Upper lobe of left lung (tissue), 6 donors: ENCODE results near the gene NF2. TPM values are rescaled to one million over a fixed set of nuclear protein-coding genes. Genes with fewer than 3 reads are reported as not detected.
"Not testable (repeated sequence)": the region's sequence is repeated elsewhere in the genome, so short reads cannot be mapped to it uniquely, and the experiment has no call there.

ENCODE experiments used
- ATAC-seq, 2 donors: fragments of 200-7000 bp; cut with Tn5 transposase; one replicate each; pipeline ENCODE4 v1.9.1; 2022; ENCODE audit warnings: mild to moderate bottlenecking in 2 of 2, moderate library complexity in 2 of 2; ENCODE audit not compliant: low FRiP score in 2 of 2
- DNase-seq, 2 donors: peaks; one replicate each; pipeline ENCODE4 v3.0.0-alpha.2; 2019 to 2020
- H3K27ac ChIP-seq, 4 donors: fragments of 200-600 bp; sonication (generic); one replicate each; pipeline ENCODE4 v1.5.1; 2016 to 2019
- H3K27me3 ChIP-seq, 4 donors: fragments of 200-600 bp; sonication (generic); one replicate each; pipeline ENCODE4 v1.5.1; 2017 to 2019
- H3K36me3 ChIP-seq, 4 donors: fragments of 200-600 bp; sonication (generic); one replicate each; pipeline ENCODE4 v1.5.1; 2016 to 2019
- H3K4me1 ChIP-seq, 4 donors: fragments of 200-600 bp; sonication (generic); one replicate each; pipeline ENCODE4 v1.5.1; 2018 to 2019
- H3K4me3 ChIP-seq, 4 donors: fragments of 200-600 bp; sonication (generic); one replicate each; pipeline ENCODE4 v1.5.1; 2017 to 2019; ENCODE audit warnings: mild to moderate bottlenecking in 2 of 4, moderate library complexity in 1 of 4
- H3K9me3 ChIP-seq, 4 donors: fragments of 200-600 bp; sonication (generic); one replicate each; pipeline ENCODE4 v1.5.1; 2018 to 2019
- EP300 ChIP-seq, 4 donors: sonication (generic); formaldehyde crosslinking; IDR thresholded peaks; one replicate each; pipeline ENCODE4 v1.5.1; 2017; ENCODE audit warnings: antibody characterized with exemption in 4 of 4, control low read depth in 2 of 4
- POLR2A ChIP-seq, 4 donors: fragments of 450-650 bp; IDR thresholded peaks; one replicate each; pipeline ENCODE4 v1.5.1; 2016 to 2017; ENCODE audit warnings: antibody characterized with exemption in 4 of 4, mild to moderate bottlenecking in 2 of 4
- POLR2AphosphoS5 ChIP-seq, 2 donors: sonication (generic); formaldehyde crosslinking; IDR thresholded peaks; one replicate each; pipeline ENCODE4 v1.5.1; 2017; ENCODE audit warnings: antibody characterized with exemption in 2 of 2
- WGBS, 2 donors: methylation state at CpG; one replicate each; pipeline ENCODE4 v1.1.5; 2017 to 2018; 5-methylcytosine and 5-hydroxymethylcytosine counted together
- total RNA-seq, 6 donors: library from RNA; depleted of rRNA in 4 of 6; stranded (reverse); fragments of >200 nt in 4 of 6; gene quantifications; one replicate each; pipeline versions ENCODE4 v1.1.0 to v1.2.1, GENCODE V29; 2016 to 2021
- TF ChIP-seq, protein P1 (sequence below), 6 experiments: fragments of 450-650 bp in 4 of 6; fragments of 200-600 bp in 2 of 6; sonication (generic) in 2 of 6; IDR thresholded peaks; one replicate each; pipeline ENCODE4 v1.5.1; 2016 to 2019; ENCODE audit warnings: antibody characterized with exemption in 6 of 6
- donor health status: DM: no; HTN: no; CAD: no; lungs with moderate emphysema.
- donor health status: DM: no; HTN: yes; CAD: no; lungs with severe emphysema.

NF2 gene
- 10 to 100 TPM; 31.2 to 43.8 (median 41.3) TPM for total RNA-seq

DNA sequence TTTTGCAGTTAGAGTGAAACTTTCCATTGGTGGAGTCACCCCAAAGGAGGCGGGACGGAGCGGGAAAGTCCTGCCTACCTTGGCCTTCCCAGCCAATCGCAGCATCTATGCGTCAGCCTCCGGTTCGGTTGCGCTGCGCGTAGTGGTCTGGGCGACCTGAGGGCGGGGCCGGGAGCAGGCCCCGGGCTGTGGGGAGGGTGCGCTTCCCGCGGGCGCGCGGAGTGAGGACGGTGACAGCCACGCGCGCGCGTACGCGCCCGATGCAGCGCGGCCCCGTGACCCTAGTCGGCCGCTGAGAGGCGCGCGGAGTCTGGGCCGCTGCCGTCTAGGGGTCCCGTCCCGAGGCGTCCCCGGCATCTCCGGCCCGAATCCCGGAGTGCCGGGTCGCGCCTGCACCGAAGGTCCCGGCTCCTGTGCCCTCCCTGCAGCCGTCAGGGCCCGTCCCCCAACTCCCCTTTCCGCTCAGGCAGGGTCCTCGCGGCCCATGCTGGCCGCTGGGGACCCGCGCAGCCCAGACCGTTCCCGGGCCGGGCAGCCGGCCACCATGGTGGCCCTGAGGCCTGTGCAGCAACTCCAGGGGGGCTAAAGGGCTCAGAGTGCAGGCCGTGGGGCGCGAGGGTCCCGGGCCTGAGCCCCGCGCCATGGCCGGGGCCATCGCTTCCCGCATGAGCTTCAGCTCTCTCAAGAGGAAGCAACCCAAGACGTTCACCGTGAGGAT lies at the start of gene NF2:
TSS of gene NF2 (plus strand) at position 276 of the 718 bp plus-strand sequence. CDS start at position 642, 366 bp downstream.
- Histone ChIP-seq H3K9me3 (no peaks in the 10 kb centered on the region), H3K4me3 (peak within 1 kb of the TSS; percentile 53 to 77 (median 71)), H3K4me1 (peaks cover 16 to 33% (median 20%) of the 10 kb centered on the region in 4 donors), H3K36me3 (no peaks in the 10 kb centered on the region), H3K27me3 (no peaks in the 10 kb centered on the region), H3K27ac (peak within 1 kb of the TSS; percentile 85 to 95 (median 94))
- ATAC-seq: peak; percentile 99 to 100
- DNase-seq: peak; percentile 99 to 100
- TF ChIP-seq EP300 (IDR thresholded peaks at IDR 0.05): peak in 1 of 4 donors; percentile 11
- peak in 3 of 4 donors; percentile 52 to 84 (median 76) for TF ChIP-seq POLR2A (IDR thresholded peaks at IDR 0.05)
- peak; percentile 62 to 66 for TF ChIP-seq POLR2AphosphoS5 (IDR thresholded peaks at IDR 0.05)
- TF ChIP-seq, protein P1, sequence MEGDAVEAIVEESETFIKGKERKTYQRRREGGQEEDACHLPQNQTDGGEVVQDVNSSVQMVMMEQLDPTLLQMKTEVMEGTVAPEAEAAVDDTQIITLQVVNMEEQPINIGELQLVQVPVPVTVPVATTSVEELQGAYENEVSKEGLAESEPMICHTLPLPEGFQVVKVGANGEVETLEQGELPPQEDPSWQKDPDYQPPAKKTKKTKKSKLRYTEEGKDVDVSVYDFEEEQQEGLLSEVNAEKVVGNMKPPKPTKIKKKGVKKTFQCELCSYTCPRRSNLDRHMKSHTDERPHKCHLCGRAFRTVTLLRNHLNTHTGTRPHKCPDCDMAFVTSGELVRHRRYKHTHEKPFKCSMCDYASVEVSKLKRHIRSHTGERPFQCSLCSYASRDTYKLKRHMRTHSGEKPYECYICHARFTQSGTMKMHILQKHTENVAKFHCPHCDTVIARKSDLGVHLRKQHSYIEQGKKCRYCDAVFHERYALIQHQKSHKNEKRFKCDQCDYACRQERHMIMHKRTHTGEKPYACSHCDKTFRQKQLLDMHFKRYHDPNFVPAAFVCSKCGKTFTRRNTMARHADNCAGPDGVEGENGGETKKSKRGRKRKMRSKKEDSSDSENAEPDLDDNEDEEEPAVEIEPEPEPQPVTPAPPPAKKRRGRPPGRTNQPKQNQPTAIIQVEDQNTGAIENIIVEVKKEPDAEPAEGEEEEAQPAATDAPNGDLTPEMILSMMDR (IDR thresholded peaks at IDR 0.05): peak in 3 of 6 experiments; percentile 23 to 36 (median 26)
- 0 to 3% methylated on average over 2 to 6 of the region's 74 CpGs for WGBS, 2 donors

DNA sequence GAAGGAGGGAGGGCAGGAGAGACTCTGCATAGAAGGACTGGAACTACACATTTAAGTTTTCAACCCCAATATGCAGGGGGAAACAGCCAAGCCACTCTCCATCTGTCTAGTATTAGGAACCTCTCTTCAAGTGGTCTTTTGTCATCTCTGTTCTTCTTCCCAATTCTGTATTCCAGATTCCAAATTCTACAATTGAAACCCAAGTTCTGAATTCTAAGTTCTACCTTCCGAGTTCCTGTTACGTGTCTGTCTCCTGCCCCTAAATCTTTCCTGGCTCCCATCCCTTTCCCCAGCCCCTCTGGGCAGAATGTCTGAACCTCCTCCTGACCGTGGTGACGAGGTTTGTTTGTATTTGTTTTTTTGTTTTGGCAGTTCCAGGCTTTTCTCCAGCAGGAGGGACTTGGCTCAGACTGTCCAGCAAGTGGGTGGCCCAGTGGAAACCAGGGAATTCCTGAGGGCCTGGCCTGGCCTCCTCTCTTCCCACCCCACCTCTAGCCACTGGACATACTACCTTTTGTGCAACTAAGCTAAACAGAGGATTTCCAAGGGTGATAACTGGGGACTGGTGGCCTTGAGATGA lies 48.3 kb upstream of the NF2 start:
- H3K36me3 ChIP-seq: peaks cover 0 to 44% (median 19%) of the 10 kb centered on the region in 4 donors
- H3K27ac ChIP-seq: peak overlapping the region in 1 of 4 donors; percentile 88
- H3K9me3 ChIP-seq: no peaks in the 10 kb centered on the region
- DNase-seq: no peak
- TF ChIP-seq EP300 (IDR thresholded peaks at IDR 0.05): no peak
- no peak for TF ChIP-seq POLR2AphosphoS5 (IDR thresholded peaks at IDR 0.05)
- TF ChIP-seq, protein P1 (IDR thresholded peaks at IDR 0.05): no peak
- TF ChIP-seq POLR2A (IDR thresholded peaks at IDR 0.05): no peak
- ATAC-seq: no peak
- H3K4me1 ChIP-seq: peaks cover 7 to 19% (median 9%) of the 10 kb centered on the region in 4 donors
- 67% methylated on average over 4 of the region's 4 CpGs for WGBS, 2 donors
- H3K4me3 ChIP-seq: no peak overlapping the region
- no peaks in the 10 kb centered on the region for H3K27me3 ChIP-seq

DNA sequence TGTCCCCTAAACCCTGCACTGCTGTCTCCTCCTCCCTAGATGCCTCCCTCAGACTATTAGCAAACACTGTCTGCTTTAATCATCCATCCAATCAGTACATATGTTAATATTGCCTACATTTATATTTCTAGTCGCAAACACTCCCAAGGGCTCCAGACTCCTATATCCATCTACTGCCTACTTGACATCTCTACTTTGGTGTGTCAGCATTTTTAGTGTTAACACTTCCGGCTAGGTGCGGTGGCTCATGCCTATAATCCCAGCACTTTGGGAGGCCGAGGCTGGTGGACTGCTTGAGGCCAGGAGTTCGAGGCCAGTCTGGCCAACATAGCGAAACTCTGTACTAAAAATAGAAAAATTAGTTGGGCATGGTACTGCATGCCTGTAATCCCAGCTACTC lies 44.4 kb upstream of the NF2 start:
- ATAC-seq: no peak
- H3K36me3 ChIP-seq: peaks cover 8 to 64% (median 30%) of the 10 kb centered on the region in 4 donors
- no peak for DNase-seq
- 94 to 100% methylated on average over 6 of the region's 6 CpGs for WGBS, 2 donors
- peaks cover 5 to 7% (median 6%) of the 10 kb centered on the region in 4 donors for H3K4me1 ChIP-seq
- H3K27ac ChIP-seq: no peak overlapping the region
- H3K27me3 ChIP-seq: no peaks in the 10 kb centered on the region
- H3K4me3 ChIP-seq: no peak overlapping the region
- TF ChIP-seq, protein P1 (IDR thresholded peaks at IDR 0.05): no peak
- no peak for TF ChIP-seq POLR2A (IDR thresholded peaks at IDR 0.05)
- TF ChIP-seq EP300 (IDR thresholded peaks at IDR 0.05): no peak
- TF ChIP-seq POLR2AphosphoS5 (IDR thresholded peaks at IDR 0.05): no peak
- H3K9me3 ChIP-seq: no peaks in the 10 kb centered on the region

- WGBS, 2 donors: 93 to 95% methylated on average over 2 of the region's 2 CpGs
- DNase-seq (no peak), ATAC-seq (no peak)
- TF ChIP-seq POLR2AphosphoS5 (IDR thresholded peaks at IDR 0.05) (no peak), POLR2A (IDR thresholded peaks at IDR 0.05) (no peak), EP300 (IDR thresholded peaks at IDR 0.05) (no peak)
- Histone ChIP-seq H3K4me1 (no peaks in the 10 kb centered on the region), H3K27me3 (no peaks in the 10 kb centered on the region), H3K27ac (no peak overlapping the region), H3K36me3 (peaks cover 8 to 70% (median 30%) of the 10 kb centered on the region in 4 donors), H3K4me3 (no peak overlapping the region), H3K9me3 (no peaks in the 10 kb centered on the region)
These were observed 43.6 kb upstream of the NF2 start for GRCh38 chr22:29559853-29560252.

DNA sequence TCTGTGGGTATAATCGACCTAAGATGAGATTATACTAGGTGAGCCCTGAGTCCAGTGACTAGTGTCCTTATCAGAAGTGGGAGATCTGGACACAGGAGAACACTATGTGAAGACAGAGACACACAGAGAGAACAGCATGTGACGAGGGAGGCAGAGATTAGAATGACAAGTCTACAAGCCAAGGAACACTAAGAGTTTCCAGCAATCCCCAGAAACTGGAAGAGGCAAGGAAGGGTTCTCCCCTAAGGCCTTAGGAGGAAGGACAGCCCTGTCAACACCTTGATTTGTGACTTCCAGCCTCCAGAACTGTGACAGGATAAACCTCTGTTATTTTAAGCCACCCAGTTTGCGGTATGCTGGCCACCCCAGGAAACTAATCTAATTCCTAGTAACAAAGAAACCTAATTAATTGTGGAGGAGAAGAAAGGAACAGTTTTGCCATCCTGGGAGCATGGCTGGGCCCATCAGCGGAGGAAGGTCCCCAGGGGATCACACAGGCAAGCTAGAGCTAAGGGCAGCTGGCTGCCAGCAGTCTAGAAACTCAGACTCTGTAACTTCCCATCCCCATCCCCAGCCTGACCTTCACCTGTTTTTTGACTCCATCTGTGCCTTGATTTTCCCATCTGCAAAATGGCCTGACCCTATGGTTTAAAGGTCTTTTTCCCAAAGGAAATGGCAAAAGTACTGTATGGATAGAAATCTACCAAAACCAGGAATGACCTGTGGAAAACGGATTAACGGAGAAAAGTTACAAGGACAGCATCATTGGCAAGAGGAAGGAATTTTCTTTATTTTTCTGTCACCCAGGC lies 39.6 kb upstream of the NF2 start:
- TF ChIP-seq, protein P1 (IDR thresholded peaks at IDR 0.05): no peak
- Histone ChIP-seq H3K4me1 (no peaks in the 10 kb centered on the region), H3K27me3 (no peaks in the 10 kb centered on the region), H3K36me3 (peaks cover 4 to 74% (median 24%) of the 10 kb centered on the region in 4 donors), H3K4me3 (no peak overlapping the region), H3K9me3 (no peaks in the 10 kb centered on the region), H3K27ac (no peak overlapping the region)
- no peak for DNase-seq
- WGBS, 2 donors: 92% methylated on average over 6 of the region's 6 CpGs
- no peak for ATAC-seq

GRCh38 chr22:29566513-29566912 lies 36.9 kb upstream of the NF2 start:
- H3K27ac ChIP-seq, H3K9me3 ChIP-seq, H3K4me1 ChIP-seq, H3K27me3 ChIP-seq, DNase-seq, ATAC-seq, H3K4me3 ChIP-seq: not testable (repeated sequence)
- WGBS, 2 donors: 94 to 99% methylated on average over 7 of the region's 7 CpGs
- peaks cover 0 to 63% (median 18%) of the 10 kb centered on the region in 4 donors for H3K36me3 ChIP-seq
